Activated naive CD8-positive, alpha-beta T cell treated with anti-CD3 and anti-CD28 coated beads, Interleukin-2, amount 10 ng/mL, durations not matched to agents 7 days and 5 days (primary cell): Measurements from ENCODE around the gene UBL3. TPM values are rescaled to one million over a fixed set of nuclear protein-coding genes. Genes with fewer than 3 reads are reported as not detected.

Source experiments
- ATAC-seq: fragments of 150-1000 bp; cut with Tn5 transposase; one replicate; pipeline ENCODE4 v1.10.0; 2021; ENCODE audit warnings: low read depth, moderate library complexity
- POLR2A ChIA-PET: fragments of 350-600 bp; sonication (Branson Sonifier 250); formaldehyde crosslinking; loops from one replicate; lab custom pipeline; 2021; ENCODE audit warnings: antibody characterized with exemption; lab: Charles Lee
- DNase-seq: peaks from one replicate; pipeline ENCODE4 v3.0.0; 2021
- H3K27ac Mint-ChIP-seq: one replicate; pipeline ENCODE4 v1.8.0; 2022; ENCODE audit warnings: mild to moderate bottlenecking, mixed read lengths
- H3K27me3 Mint-ChIP-seq: one replicate; pipeline ENCODE4 v1.8.0; 2022; ENCODE audit warnings: mild to moderate bottlenecking, moderate library complexity, mixed read lengths
- H3K36me3 Mint-ChIP-seq: one replicate; pipeline ENCODE4 v1.8.0; 2021; ENCODE audit warnings: mild to moderate bottlenecking, mixed read lengths
- H3K4me1 Mint-ChIP-seq: one replicate; pipeline ENCODE4 v1.8.0; 2021; ENCODE audit warnings: mixed read lengths
- H3K4me3 Mint-ChIP-seq: one replicate; pipeline ENCODE4 v1.8.0; 2022; ENCODE audit warnings: mild to moderate bottlenecking, moderate library complexity, mixed read lengths
- H3K9me3 Mint-ChIP-seq: one replicate; pipeline ENCODE4 v1.8.0; 2021; ENCODE audit warnings: mixed read lengths
- total RNA-seq, 2 experiments: library from RNA; stranded (reverse); gene quantifications; one replicate each; pipeline ENCODE4 v1.2.3, GENCODE V29; 2021

UBL3 gene, protein sequence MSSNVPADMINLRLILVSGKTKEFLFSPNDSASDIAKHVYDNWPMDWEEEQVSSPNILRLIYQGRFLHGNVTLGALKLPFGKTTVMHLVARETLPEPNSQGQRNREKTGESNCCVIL
- 10 to 100 TPM; 20.5 to 23.6 TPM for total RNA-seq

DNA sequence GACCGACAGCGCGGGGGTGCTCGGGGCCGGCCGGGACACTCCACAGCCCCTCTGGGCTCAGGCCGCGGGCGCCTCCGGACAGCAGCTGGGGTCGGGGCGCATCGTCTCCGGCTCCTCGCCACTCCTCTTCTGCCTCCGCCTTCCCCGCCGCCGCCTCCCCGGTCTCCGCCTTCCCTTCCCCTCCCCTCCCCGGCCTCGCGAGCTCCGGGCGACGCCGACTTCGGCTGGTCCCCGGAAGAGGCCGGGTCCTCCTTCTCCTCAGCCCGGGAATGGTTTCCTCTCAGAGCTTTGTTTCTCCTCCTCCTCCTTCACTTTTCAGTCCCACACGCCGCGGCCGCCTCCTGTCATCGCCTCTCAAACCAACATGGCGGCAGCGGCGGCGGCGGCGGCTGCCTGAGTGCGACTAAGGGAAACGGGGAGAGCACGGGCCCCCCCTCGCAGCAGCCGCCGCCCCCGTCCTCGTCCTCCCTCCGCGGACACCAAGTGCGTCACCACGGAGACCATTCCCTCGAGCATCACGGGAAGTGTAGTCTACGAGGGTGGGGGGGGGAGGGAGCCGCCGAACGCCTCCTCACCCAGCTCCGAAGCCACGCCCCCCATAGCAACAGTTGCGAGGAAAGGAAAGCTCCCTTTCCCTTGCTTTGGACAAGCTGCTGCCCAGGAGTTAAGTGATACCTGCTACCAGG, at the start of gene UBL3:
UBL3 (minus strand) TSS at position 405 of the 686 bp plus-strand sequence. CDS start 1,079 bp downstream, outside the sequence.
- peak; percentile 91 for DNase-seq
- POLR2A ChIA-PET = interaction anchor here (0.9 to 4.6 kb wide), 10 partner anchors 9 to 815 kb away, joined by 3 to 23 read pairs (median 4); partner anchors contain the start of gene SLC7A1
- ATAC-seq = peak; percentile 92
- no peaks in the 10 kb centered on the region for H3K36me3 Mint-ChIP-seq
- no peaks in the 10 kb centered on the region for H3K9me3 Mint-ChIP-seq
- no peaks in the 10 kb centered on the region for H3K27me3 Mint-ChIP-seq
- H3K27ac Mint-ChIP-seq = peak within 1 kb of the TSS; percentile 100
- peak within 1 kb of the TSS; percentile 89 for H3K4me3 Mint-ChIP-seq
- H3K4me1 Mint-ChIP-seq = peaks cover 28% of the 10 kb centered on the region

DNA sequence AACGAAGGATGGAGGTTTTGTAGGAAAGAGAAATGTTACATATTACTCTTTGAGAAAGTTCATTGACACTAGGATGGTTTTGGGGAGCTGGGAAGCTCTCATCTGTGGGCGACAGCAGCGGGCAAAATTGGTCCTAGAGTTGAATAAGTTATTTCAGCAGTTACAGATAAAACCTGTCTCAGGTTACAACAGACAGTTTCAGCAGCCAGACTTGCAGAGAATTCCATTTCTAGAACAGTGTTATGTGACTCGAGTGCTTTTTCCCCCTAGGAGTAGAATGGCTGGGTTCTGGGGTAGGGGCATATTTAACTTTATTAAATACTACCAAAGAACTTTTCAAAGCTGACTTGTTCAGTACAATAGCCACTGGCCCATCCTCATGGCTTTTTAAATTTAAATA, 46.7 kb upstream of the UBL3 start:
- Mint-ChIP-seq H3K4me1 (no peaks in the 10 kb centered on the region), H3K9me3 (no peaks in the 10 kb centered on the region), H3K4me3 (no peak overlapping the region), H3K36me3 (peaks cover 4% of the 10 kb centered on the region), H3K27me3 (peaks cover 9% of the 10 kb centered on the region), H3K27ac (no peak overlapping the region)
- no peak for DNase-seq
- no peak for ATAC-seq
- POLR2A ChIA-PET = no interaction called here

DNA sequence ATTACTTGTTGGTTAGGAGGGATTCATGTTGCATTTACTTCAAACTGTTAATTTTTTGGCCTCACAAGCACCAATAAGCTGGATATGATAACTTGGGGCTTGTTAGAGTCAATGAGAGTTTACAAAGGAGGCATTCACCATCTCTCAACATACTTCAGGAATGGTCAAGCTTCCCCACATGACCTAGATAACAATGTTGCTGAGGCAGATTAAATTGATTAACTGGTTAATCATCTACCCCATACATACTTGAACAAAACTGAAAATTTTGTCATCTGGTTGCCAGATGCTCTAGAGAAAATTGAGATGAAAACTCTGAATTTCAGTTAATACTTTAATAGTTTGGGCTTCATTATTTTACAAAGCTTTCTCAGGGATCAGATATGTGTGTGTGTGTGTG, 43.0 kb upstream of the UBL3 start:
- ATAC-seq (no peak), DNase-seq (no peak)
- POLR2A ChIA-PET = no interaction called here
- Mint-ChIP-seq H3K36me3 (no peaks in the 10 kb centered on the region), H3K27ac (no peak overlapping the region), H3K4me3 (no peak overlapping the region), H3K9me3 (no peaks in the 10 kb centered on the region), H3K4me1 (no peaks in the 10 kb centered on the region), H3K27me3 (peaks cover 3% of the 10 kb centered on the region)

DNA sequence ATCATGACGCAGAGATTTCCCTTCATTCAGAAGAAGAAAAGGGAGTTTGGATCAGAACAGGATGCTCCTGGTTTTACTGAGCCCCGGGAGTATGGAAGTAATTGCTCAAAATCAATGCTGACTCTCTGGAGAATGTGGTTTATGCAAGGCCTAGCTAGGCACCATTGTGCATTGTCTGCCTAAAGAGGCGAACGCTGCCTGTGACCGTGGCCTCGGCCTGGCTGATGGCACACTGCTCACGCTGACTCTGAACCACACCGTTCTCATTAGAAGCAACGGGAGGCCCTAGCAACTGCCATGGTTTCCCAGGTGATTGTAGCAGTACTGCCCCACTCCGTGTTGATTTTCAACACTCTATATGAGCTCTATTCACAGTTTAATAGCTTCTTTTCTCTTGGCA, 41.7 kb upstream of the UBL3 start:
- peaks cover 3% of the 10 kb centered on the region for H3K27me3 Mint-ChIP-seq
- H3K27ac Mint-ChIP-seq = no peak overlapping the region
- POLR2A ChIA-PET = no interaction called here
- ATAC-seq (no peak), DNase-seq (no peak)
- no peak overlapping the region for H3K4me3 Mint-ChIP-seq
- peaks cover 2% of the 10 kb centered on the region for H3K4me1 Mint-ChIP-seq
- no peaks in the 10 kb centered on the region for H3K36me3 Mint-ChIP-seq
- no peaks in the 10 kb centered on the region for H3K9me3 Mint-ChIP-seq

DNA sequence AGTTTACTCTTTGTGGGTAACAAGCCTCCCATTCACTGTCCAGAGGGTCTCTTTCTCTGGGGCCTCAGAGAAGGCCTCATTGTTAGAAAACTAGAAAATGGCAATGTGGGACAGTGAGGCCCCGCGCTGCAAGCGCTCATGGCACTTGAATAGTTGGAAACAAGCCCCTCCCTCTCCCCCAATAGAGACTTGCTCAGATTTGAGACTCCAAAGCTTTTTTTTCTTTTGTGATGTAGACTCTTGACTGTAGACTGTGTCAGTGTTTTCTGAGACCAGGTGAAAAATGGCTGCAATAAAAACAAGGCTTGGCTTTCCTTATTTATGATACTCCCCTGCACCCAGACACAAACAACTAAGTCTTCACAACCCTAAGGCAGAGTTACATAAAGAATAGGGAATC, 38.7 kb upstream of the UBL3 start:
- Mint-ChIP-seq H3K27ac (no peak overlapping the region), H3K4me3 (no peak overlapping the region), H3K4me1 (peaks cover 19% of the 10 kb centered on the region), H3K9me3 (no peaks in the 10 kb centered on the region), H3K27me3 (peaks cover 3% of the 10 kb centered on the region), H3K36me3 (no peaks in the 10 kb centered on the region)
- DNase-seq = no peak
- POLR2A ChIA-PET = no interaction called here
- no peak for ATAC-seq

DNA sequence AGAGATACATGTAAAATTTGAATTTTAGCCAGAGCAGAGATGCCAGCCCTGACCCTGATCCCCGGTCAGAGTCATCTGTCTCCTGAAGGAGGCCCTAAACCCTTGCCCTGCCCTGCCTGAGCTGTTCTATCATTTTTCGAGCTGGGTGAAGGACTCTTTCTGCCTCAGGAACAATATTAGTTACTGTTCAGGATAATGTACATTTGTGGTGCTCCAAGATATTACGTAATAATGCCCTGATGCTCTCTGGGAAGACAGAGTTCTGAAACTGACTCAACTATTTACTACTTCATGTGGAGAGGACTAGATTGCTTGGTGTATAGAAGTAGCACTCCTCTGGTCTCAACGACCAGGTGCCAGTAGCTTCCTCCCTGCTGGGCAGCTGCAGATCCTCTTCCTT, 37.9 kb upstream of the UBL3 start:
- ATAC-seq = no peak
- POLR2A ChIA-PET = no interaction called here
- Mint-ChIP-seq H3K27ac (no peak overlapping the region), H3K4me1 (peaks cover 19% of the 10 kb centered on the region), H3K36me3 (no peaks in the 10 kb centered on the region), H3K9me3 (no peaks in the 10 kb centered on the region), H3K4me3 (no peak overlapping the region), H3K27me3 (peaks cover 3% of the 10 kb centered on the region)
- DNase-seq = no peak

DNA sequence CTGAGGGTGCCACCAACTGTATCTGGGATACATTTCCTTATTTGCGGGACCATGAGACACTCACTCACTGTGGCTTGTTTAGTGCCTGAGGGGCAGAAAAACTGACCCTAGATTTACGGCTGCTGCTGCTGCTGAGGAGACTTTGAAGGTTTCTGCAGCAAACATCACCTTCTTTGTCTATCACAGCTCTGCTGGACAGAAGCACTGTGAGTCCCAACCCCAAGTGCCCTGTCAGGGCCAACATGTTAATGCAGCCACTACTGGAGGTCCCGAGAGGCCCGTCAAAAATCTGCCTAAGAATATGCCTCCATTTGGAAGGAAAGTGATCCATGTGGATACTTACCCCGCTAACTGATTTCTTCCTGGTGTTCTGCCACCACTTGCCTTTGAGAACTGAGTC, 37.3 kb upstream of the UBL3 start:
- ATAC-seq = no peak
- H3K4me3 Mint-ChIP-seq = no peak overlapping the region
- no peaks in the 10 kb centered on the region for H3K36me3 Mint-ChIP-seq
- H3K27ac Mint-ChIP-seq = no peak overlapping the region
- peaks cover 3% of the 10 kb centered on the region for H3K27me3 Mint-ChIP-seq
- POLR2A ChIA-PET = no interaction called here
- H3K9me3 Mint-ChIP-seq = no peaks in the 10 kb centered on the region
- DNase-seq = no peak
- peaks cover 19% of the 10 kb centered on the region for H3K4me1 Mint-ChIP-seq

DNA sequence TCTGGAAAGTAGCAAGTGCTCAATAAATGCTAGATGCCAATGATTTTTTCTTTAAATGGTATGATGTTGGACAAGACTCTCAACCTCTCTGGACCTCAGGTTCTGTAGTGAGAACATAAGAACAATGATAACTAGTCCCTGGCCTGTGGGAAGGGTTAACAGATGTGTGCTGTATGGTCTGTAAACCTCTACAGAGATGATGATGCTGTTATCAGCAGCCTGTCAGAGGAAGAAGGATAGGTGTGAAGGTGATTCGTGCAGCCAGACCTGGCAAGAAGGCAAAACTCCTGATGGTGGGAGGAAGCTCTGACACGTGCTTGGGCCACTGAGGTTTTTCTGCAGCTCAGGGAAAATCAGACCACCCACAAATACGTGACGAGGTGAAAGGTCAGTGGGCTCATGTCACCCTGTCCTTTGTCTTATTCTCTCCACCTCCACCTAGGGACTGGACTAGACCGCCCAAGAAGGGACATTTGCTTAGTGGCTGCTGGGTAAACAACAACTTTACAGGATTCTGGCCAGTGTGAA, 36.7 kb upstream of the UBL3 start:
- POLR2A ChIA-PET = no interaction called here
- Mint-ChIP-seq H3K4me3 (no peak overlapping the region), H3K36me3 (no peaks in the 10 kb centered on the region), H3K27me3 (no peaks in the 10 kb centered on the region), H3K9me3 (no peaks in the 10 kb centered on the region), H3K27ac (no peak overlapping the region), H3K4me1 (peaks cover 21% of the 10 kb centered on the region)
- DNase-seq (no peak), ATAC-seq (no peak)

DNA sequence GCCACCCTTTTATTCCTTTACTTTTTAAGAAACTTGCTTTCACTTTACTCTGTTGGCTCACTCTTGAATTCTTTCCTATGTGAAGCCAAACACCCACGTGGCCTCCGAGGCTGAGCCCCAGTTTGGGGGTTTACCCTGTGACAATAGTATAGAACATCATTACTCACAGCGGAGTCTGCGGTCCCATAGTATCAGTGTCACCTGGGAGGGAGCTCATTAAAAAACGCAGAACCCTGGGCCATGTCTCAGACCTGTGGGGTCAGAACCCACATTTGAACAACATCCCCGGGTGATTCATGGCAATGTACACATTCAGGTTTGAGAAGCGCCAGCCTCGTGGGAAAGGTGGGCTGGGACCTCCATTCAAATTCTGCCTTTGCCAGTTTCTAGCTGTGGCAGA, 36.0 kb upstream of the UBL3 start:
- ATAC-seq (peak; percentile 68), DNase-seq (no peak)
- Mint-ChIP-seq H3K4me3 (peak overlapping the region; percentile 3), H3K4me1 (peaks cover 22% of the 10 kb centered on the region), H3K27ac (no peak overlapping the region), H3K9me3 (no peaks in the 10 kb centered on the region), H3K36me3 (no peaks in the 10 kb centered on the region), H3K27me3 (no peaks in the 10 kb centered on the region)
- POLR2A ChIA-PET = no interaction called here

DNA sequence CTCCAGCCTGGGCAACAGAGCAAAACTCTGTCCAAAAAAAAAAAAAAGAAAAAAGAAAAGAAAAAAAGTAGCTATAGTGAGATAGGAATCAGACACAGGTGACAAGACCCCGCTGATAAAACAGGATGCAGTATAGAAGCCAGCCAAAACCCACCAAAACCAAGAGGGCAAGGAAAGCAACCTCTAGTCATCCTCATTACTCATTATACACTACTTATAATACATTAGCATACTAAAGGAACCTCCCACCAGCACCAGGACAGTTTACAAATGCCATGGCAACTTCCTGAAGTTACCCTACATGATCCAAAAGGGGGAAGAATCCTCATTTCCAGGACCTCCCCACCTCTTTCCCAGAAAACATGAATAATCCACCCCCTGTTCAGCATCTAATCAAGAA, 35.6 kb upstream of the UBL3 start:
- Mint-ChIP-seq H3K27ac (peak overlapping the region; percentile 3), H3K27me3 (no peaks in the 10 kb centered on the region), H3K36me3 (no peaks in the 10 kb centered on the region), H3K4me3 (peak overlapping the region; percentile 3), H3K4me1 (peaks cover 22% of the 10 kb centered on the region), H3K9me3 (no peaks in the 10 kb centered on the region)
- ATAC-seq = peak; percentile 33
- POLR2A ChIA-PET = no interaction called here
- no peak for DNase-seq

DNA sequence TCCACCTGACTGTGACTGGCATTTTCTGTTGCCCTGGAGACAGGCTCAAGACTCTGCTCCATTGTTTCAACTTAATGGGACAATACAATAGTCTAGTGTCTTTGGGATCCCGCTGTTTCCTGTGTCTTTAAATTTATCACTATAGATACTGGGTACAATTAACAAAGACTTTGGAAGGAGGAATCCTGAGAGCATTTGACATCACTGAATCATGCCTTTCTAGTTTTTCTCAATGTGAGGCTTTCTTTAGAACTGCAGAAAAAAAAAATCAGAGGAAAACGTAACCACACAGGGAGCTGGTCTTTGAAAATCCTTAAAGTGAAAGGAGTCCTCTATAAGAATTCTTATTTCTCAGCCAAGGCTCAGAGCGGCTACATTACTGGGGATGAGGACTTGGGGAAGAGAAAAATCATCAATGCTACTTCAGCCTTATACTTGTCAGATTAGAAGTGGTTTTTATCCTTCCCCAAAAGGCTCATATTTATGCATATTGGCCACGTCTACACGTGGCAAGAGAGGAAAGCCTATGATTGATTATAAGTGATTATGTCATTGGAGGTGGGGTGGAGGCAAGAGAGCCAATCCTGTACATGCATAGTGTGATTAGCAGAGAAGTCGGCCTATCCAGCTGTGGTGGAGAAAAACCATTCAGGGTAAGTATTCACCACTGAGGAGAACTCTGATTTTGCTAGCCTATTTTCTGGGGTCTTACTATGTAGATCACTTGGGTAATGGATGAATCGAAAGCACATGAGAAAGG, 34.4 kb upstream of the UBL3 start:
- Mint-ChIP-seq H3K9me3 (no peaks in the 10 kb centered on the region), H3K4me3 (no peak overlapping the region), H3K36me3 (no peaks in the 10 kb centered on the region), H3K4me1 (peaks cover 22% of the 10 kb centered on the region), H3K27ac (no peak overlapping the region), H3K27me3 (peaks cover 4% of the 10 kb centered on the region)
- POLR2A ChIA-PET = no interaction called here
- ATAC-seq = no peak
- no peak for DNase-seq

DNA sequence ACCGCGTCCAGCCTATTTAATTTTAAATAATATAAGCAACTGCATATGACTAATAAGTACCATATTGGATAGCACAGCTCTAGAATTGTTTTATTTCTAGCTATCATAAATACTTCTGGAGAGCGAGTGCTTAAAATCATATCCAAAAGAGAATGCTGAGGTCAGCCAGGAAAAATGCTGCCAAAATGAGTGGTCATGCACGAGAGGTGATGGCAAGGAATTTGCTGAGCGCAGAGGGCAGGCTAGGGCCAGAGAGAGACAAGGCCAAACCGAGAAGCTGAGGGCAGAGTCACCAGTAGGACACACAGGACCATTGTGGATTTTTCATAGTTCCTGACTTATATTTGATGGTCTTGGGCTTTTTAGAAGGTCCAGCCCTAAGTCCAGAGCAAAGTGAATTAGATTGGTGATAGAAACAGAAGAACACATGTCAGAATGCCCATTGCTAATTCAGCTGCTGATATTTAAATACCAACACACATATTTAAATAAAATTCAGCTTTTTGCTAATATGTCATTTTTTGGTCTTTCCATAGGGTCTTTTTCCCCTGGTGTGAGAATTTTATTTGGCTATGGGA, 33.6 kb upstream of the UBL3 start:
- ATAC-seq (no peak), DNase-seq (no peak)
- H3K4me1 Mint-ChIP-seq = peaks cover 22% of the 10 kb centered on the region
- H3K27me3 Mint-ChIP-seq = peaks cover 5% of the 10 kb centered on the region
- no peaks in the 10 kb centered on the region for H3K36me3 Mint-ChIP-seq
- POLR2A ChIA-PET = no interaction called here
- H3K27ac Mint-ChIP-seq = no peak overlapping the region
- H3K9me3 Mint-ChIP-seq = no peaks in the 10 kb centered on the region
- H3K4me3 Mint-ChIP-seq = no peak overlapping the region

DNA sequence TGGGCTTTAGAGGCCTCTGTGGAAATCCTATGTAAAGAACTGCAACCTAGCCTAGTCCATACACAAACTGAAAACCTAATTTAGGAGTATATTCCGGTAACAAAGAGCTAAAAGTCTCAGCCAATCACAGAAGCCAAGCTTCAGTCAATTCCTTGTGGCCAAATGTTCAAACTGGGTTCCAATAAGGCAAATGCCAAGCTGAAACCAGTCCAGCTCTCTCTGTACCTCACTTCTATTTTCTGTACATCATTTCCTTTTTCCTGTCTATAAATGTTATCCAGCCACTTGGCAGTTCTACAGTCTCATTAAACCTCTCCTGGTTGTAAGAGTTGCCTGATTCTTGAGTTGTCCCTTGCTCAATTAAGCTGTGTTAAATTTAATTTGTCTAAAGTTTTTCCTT, 31.7 kb upstream of the UBL3 start:
- peaks cover 14% of the 10 kb centered on the region for H3K27me3 Mint-ChIP-seq
- no peaks in the 10 kb centered on the region for H3K36me3 Mint-ChIP-seq
- peaks cover 20% of the 10 kb centered on the region for H3K4me1 Mint-ChIP-seq
- no peak overlapping the region for H3K27ac Mint-ChIP-seq
- no peak for ATAC-seq
- no peak for DNase-seq
- no peaks in the 10 kb centered on the region for H3K9me3 Mint-ChIP-seq
- POLR2A ChIA-PET = no interaction called here
- no peak overlapping the region for H3K4me3 Mint-ChIP-seq
